ENCODE data around the gene GRIA2. TPM values are rescaled to one million over a fixed set of nuclear protein-coding genes. Genes with fewer than 3 reads are reported as not detected.

The GRIA2 gene
- total and polyA plus RNA-seq, 7 donors, result 0.25 to 0.71 (median 0.55) TPM; not detected in 2

DNA sequence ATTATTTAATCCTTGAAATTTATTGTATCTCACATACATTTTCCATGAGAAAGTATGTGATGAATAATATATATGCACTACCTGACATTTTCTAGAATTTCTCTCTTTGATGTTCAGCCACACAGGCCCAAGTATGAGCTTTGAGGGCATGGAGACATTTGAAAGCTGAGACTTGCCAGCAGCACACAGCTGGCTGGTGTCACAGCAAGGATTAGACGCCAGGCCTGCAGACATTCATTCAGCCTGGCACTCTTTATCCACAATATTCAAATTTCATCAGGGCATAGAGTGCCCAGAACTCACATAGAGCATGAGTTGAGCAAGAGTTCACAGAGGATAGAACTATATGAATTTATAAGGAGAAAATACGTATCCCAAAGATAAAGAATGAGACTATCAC is 74.0 kb downstream of the GRIA2 start:
- Histone ChIP-seq H3K27ac (no peak overlapping the region), H3K36me3 (no peaks in the 10 kb centered on the region), H3K27me3 (no peaks in the 10 kb centered on the region), H3K4me3 (no peak overlapping the region), H3K9me3 (no peaks in the 10 kb centered on the region), H3K4me1 (no peaks in the 10 kb centered on the region)
- WGBS, 2 donors, result 53 to 77% methylated on average over 2 of the region's 2 CpGs
- intact Hi-C loops (cut with DNase I), result no loop called here
- no peak for DNase-seq
- no peak for TF ChIP-seq POLR2A (IDR thresholded peaks at IDR 0.05)
- TF ChIP-seq POLR2AphosphoS5 (IDR thresholded peaks at IDR 0.05), result no peak
- TF ChIP-seq EP300 (IDR thresholded peaks at IDR 0.05), result no peak
- TF ChIP-seq, protein P1, sequence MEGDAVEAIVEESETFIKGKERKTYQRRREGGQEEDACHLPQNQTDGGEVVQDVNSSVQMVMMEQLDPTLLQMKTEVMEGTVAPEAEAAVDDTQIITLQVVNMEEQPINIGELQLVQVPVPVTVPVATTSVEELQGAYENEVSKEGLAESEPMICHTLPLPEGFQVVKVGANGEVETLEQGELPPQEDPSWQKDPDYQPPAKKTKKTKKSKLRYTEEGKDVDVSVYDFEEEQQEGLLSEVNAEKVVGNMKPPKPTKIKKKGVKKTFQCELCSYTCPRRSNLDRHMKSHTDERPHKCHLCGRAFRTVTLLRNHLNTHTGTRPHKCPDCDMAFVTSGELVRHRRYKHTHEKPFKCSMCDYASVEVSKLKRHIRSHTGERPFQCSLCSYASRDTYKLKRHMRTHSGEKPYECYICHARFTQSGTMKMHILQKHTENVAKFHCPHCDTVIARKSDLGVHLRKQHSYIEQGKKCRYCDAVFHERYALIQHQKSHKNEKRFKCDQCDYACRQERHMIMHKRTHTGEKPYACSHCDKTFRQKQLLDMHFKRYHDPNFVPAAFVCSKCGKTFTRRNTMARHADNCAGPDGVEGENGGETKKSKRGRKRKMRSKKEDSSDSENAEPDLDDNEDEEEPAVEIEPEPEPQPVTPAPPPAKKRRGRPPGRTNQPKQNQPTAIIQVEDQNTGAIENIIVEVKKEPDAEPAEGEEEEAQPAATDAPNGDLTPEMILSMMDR (IDR thresholded peaks at IDR 0.05), result no peak

DNA sequence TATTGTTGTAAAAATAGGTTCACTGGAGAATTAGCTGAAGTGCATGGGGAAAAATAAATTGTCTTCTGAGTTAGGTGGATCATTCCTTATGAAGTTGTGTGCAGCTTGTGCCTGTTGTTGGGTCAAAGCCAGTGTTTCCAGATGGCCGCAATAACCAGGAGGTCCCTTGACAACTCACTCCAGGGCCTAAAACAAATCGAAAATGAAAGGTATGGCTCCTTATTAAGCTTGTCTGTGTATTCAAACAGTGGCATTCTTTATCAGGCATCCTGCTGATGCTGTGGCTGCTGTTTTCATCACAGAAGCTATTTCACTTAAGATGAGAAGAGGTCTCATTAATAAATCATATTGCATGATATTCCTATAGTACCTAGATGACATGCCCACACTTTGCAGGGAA is 80.2 kb downstream of the GRIA2 start:
- Histone ChIP-seq H3K27me3 (no peaks in the 10 kb centered on the region), H3K36me3 (no peaks in the 10 kb centered on the region), H3K4me1 (no peaks in the 10 kb centered on the region), H3K4me3 (no peak overlapping the region), H3K27ac (no peak overlapping the region), H3K9me3 (no peaks in the 10 kb centered on the region)
- intact Hi-C loops (cut with DNase I), result no loop called here
- TF ChIP-seq POLR2AphosphoS5 (IDR thresholded peaks at IDR 0.05) (no peak), POLR2A (IDR thresholded peaks at IDR 0.05) (no peak), EP300 (IDR thresholded peaks at IDR 0.05) (no peak)
- TF ChIP-seq, protein P1 (IDR thresholded peaks at IDR 0.05), result no peak
- 41 to 77% methylated on average over 2 of the region's 2 CpGs for WGBS, 2 donors
- DNase-seq, result no peak

DNA sequence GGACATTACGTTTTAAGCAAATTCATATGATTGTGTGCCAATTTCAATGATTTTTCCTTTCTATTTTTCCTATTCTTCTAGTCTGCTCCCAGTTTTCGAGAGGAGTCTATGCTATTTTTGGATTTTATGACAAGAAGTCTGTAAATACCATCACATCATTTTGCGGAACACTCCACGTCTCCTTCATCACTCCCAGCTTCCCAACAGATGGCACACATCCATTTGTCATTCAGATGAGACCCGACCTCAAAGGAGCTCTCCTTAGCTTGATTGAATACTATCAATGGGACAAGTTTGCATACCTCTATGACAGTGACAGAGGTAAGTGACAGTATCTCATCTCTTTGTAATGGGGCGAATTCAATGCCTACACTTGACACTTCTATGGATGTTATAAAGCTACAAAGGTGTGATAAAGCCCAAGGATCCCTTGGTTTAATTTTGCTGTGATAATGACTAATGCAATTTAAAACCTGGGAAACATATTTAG is 83.0 kb downstream of the GRIA2 start:
- Histone ChIP-seq H3K36me3 (no peaks in the 10 kb centered on the region), H3K4me1 (no peaks in the 10 kb centered on the region), H3K9me3 (no peaks in the 10 kb centered on the region), H3K4me3 (no peak overlapping the region), H3K27ac (no peak overlapping the region), H3K27me3 (no peaks in the 10 kb centered on the region)
- intact Hi-C loops (cut with DNase I), result no loop called here
- TF ChIP-seq POLR2A (IDR thresholded peaks at IDR 0.05), result no peak
- no peak for TF ChIP-seq EP300 (IDR thresholded peaks at IDR 0.05)
- TF ChIP-seq, protein P1 (IDR thresholded peaks at IDR 0.05), result no peak
- TF ChIP-seq POLR2AphosphoS5 (IDR thresholded peaks at IDR 0.05), result no peak
- WGBS, 2 donors, result 49 to 54% methylated on average over 6 of the region's 6 CpGs
- DNase-seq, result no peak

DNA sequence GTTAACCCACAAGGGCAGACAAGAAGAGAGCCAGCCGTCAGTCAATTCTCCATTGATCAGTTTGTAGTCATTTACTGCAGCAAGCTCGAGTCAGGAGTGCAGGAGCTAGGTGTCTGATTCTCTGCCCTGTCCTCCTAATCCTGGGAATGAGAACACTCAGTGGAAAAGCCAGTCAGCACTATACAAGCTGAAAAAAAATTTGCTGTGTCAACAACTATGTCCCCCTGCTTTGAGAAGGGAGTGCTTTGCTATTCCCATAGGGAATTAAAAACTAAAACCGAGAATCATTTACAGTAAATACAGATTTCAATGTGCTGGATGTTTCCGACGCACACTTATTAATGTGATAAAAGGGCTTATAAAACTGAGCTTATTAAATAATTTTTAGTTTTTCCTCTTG is 84.2 kb downstream of the GRIA2 start:
- H3K36me3 ChIP-seq, result no peaks in the 10 kb centered on the region
- no peak overlapping the region for H3K4me3 ChIP-seq
- H3K27ac ChIP-seq, result no peak overlapping the region
- H3K27me3 ChIP-seq, result no peaks in the 10 kb centered on the region
- intact Hi-C loops (cut with DNase I), result no loop called here
- H3K4me1 ChIP-seq, result no peaks in the 10 kb centered on the region
- H3K9me3 ChIP-seq, result no peaks in the 10 kb centered on the region
- 71 to 82% methylated on average over 5 of the region's 5 CpGs for WGBS, 2 donors
- TF ChIP-seq POLR2AphosphoS5 (IDR thresholded peaks at IDR 0.05), result no peak
- TF ChIP-seq EP300 (IDR thresholded peaks at IDR 0.05), result no peak
- TF ChIP-seq, protein P1 (IDR thresholded peaks at IDR 0.05), result no peak
- no peak for TF ChIP-seq POLR2A (IDR thresholded peaks at IDR 0.05)
- DNase-seq, result no peak

DNA sequence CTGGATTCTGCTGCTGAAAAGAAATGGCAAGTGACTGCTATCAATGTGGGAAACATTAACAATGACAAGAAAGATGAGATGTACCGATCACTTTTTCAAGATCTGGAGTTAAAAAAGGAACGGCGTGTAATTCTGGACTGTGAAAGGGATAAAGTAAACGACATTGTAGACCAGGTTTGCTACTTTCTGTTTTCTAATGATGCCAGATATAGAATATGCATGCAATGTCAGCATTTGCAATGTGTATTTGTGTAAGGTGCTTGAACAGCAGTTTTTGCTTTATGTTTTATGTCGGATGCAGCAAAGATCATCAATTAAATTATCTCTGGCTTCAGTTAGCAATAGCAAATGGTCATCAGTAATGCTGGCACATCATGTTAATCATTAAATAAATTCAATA is 92.2 kb downstream of the GRIA2 start:
- no peaks in the 10 kb centered on the region for H3K27me3 ChIP-seq
- no peak for DNase-seq
- no peak overlapping the region for H3K27ac ChIP-seq
- H3K4me3 ChIP-seq, result no peak overlapping the region
- TF ChIP-seq POLR2AphosphoS5 (IDR thresholded peaks at IDR 0.05) (no peak), EP300 (IDR thresholded peaks at IDR 0.05) (no peak)
- H3K4me1 ChIP-seq, result no peaks in the 10 kb centered on the region
- H3K9me3 ChIP-seq, result no peaks in the 10 kb centered on the region
- intact Hi-C loops (cut with DNase I), result no loop called here
- no peaks in the 10 kb centered on the region for H3K36me3 ChIP-seq
- 77 to 83% methylated on average over 5 of the region's 5 CpGs for WGBS, 2 donors

Measured in sigmoid colon (tissue), 7 donors.